Ascending aorta (tissue), 2 donors: Measurements from ENCODE around the gene SHOX. TPM values are rescaled to one million over a fixed set of nuclear protein-coding genes. Genes with fewer than 3 reads are reported as not detected.

Experiments used
- DNase-seq, 2 donors: peaks; one replicate each; pipeline ENCODE4 v3.0.0-alpha.2; 2019; ENCODE audit warnings: low spot score in 2 of 2
- H3K27ac ChIP-seq, 2 donors: fragments of 200-600 bp; sonication (generic); one replicate each; pipeline ENCODE4 v1.5.1; 2016 to 2017; ENCODE audit warnings: mild to moderate bottlenecking in 1 of 2
- H3K27me3 ChIP-seq: fragments of 200-600 bp; sonication (generic); one replicate; pipeline ENCODE4 v1.5.1; 2017
- H3K36me3 ChIP-seq, 2 donors: fragments of 200-600 bp; sonication (generic); one replicate each; pipeline ENCODE4 v1.5.1; 2016
- H3K4me1 ChIP-seq, 2 donors: fragments of 200-600 bp; sonication (generic); one replicate each; pipeline ENCODE4 v1.5.1; 2016 to 2017; ENCODE audit warnings: mild to moderate bottlenecking in 1 of 2
- H3K4me3 ChIP-seq, 2 donors: fragments of 200-600 bp; sonication (generic); one replicate each; pipeline ENCODE4 v1.5.1; 2016 to 2017; ENCODE audit warnings: mild to moderate bottlenecking in 1 of 2
- H3K9me3 ChIP-seq, 2 donors: fragments of 200-600 bp; sonication (generic); one replicate each; pipeline ENCODE4 v1.5.1; 2016
- intact Hi-C: fragments of 100-400 bp; cut with DNase I; formaldehyde crosslinking; loops from one replicate; pipeline ENCODE4 v1.15.1; 2023
- total RNA-seq: library from RNA; depleted of rRNA; stranded (reverse); fragments of >200 nt; gene quantifications from one replicate; pipeline ENCODE4 v1.1.0, GENCODE V29; 2016
- TF ChIP-seq, protein P1 (sequence below), 3 experiments: fragments of 200-600 bp in 2 of 3; fragments of 450-650 bp in 1 of 3; sonication (generic) in 2 of 3; IDR thresholded peaks; one replicate each; pipeline ENCODE4 v1.5.1; 2016 to 2019; ENCODE audit warnings: antibody characterized with exemption in 3 of 3, mild to moderate bottlenecking in 1 of 3, moderate library complexity in 1 of 3

SHOX gene
- total RNA-seq, 1 donor from 2014 or later = not detected

DNA sequence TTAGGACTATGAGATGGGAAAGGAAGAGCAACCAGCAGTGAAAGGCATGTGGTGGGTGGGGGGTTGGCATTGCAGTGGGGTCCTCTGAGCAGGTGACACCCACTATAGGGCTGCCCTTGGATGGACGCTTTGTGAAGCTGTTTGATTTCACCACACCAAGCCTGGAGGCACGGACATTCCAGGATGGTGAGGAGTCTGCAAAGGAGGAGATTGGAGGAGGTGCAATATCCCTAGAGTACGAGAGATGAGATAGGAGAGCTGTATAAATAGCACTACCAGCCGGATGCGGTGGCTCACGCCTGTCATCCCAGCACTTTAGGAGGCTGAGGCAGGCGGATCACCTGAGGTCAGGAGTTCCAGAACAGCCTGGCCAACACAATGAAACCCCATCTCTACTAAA lies 42.3 kb downstream of the SHOX start:
- H3K36me3 ChIP-seq = no peaks in the 10 kb centered on the region
- intact Hi-C loops = no loop called here
- no peaks in the 10 kb centered on the region for H3K9me3 ChIP-seq
- H3K4me1 ChIP-seq = no peaks in the 10 kb centered on the region
- H3K27me3 ChIP-seq = no peaks in the 10 kb centered on the region
- DNase-seq = no peak
- TF ChIP-seq, protein P1, sequence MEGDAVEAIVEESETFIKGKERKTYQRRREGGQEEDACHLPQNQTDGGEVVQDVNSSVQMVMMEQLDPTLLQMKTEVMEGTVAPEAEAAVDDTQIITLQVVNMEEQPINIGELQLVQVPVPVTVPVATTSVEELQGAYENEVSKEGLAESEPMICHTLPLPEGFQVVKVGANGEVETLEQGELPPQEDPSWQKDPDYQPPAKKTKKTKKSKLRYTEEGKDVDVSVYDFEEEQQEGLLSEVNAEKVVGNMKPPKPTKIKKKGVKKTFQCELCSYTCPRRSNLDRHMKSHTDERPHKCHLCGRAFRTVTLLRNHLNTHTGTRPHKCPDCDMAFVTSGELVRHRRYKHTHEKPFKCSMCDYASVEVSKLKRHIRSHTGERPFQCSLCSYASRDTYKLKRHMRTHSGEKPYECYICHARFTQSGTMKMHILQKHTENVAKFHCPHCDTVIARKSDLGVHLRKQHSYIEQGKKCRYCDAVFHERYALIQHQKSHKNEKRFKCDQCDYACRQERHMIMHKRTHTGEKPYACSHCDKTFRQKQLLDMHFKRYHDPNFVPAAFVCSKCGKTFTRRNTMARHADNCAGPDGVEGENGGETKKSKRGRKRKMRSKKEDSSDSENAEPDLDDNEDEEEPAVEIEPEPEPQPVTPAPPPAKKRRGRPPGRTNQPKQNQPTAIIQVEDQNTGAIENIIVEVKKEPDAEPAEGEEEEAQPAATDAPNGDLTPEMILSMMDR (IDR thresholded peaks at IDR 0.05) = no peak
- no peak overlapping the region for H3K4me3 ChIP-seq
- no peak overlapping the region for H3K27ac ChIP-seq

DNA sequence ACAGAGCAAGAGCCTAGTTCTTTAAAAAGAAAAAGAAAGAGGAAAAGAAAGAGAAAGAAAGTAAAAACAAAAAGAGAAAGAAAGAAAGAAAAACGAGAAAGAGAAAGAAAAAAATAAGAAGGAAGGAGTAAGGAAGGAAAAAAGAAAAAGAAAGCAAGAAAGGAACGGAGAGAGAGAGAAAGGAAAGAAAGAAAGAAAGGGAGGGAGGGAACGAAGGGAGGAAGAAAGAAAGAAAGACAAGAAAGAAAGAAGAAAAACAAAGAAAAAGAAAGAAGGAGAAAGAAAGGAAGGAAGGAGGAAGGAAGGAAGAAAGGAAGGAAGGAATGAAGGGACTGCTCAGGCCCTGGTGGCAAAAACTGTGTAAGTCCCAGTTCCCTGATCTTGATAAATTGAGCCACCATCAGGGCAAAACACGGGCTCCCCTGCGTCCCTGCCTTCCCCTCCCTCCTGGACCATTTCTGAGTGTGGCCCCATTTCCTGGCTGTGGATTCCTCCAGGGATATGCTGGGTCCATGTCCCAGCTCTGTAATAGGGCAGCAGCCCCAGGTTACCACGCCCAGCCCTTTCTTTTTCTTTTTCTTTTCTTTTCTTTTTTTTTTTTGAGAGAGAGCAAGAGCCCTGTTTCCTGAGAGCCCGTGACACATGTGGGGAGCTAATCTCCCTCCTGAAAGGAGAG lies 44.8 kb downstream of the SHOX start:
- H3K9me3 ChIP-seq = no peaks in the 10 kb centered on the region
- no peak for DNase-seq
- H3K4me1 ChIP-seq = no peaks in the 10 kb centered on the region
- TF ChIP-seq, protein P1 (IDR thresholded peaks at IDR 0.05) = no peak
- H3K36me3 ChIP-seq = no peaks in the 10 kb centered on the region
- no peak overlapping the region for H3K27ac ChIP-seq
- H3K4me3 ChIP-seq = no peak overlapping the region
- intact Hi-C loops = no loop called here
- H3K27me3 ChIP-seq = no peaks in the 10 kb centered on the region

DNA sequence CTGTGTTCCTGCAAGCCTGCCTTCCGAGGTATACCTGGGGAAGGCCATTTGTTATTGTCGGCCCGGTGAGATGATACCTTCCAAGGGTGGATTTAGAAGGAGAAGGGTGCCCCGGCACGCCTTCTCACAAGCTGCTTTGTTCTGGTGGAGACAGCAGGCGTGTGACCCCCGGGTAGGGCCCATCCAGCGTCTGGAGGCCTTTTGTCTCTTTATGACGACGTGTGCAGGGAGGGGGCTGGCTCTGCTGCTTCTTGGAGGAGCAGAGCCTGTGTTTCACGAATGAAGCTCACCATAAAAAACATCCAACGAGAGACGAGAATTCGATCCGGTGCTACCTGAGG lies 45.3 kb downstream of the SHOX start:
- H3K27ac ChIP-seq = no peak overlapping the region

DNA sequence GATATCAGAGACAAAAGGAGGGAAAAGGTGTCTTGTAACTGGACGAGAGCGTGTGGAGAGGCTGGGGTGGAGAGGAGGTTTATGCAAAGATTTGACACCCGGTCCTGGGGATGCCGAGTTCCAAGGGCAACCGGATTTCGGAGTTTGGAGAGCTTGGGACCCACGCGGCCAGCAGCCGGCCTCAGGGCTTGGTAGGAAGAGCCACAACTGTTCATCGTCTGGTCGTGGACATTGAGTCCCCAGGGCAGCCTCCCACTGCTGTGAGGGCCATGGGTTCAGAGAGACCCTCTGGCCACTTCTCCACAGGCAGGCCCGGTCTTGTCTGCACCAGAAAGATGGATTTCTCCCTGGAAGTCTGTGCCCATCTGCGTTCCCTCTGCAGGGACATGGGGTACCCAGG lies 46.8 kb downstream of the SHOX start:
- no peak for DNase-seq
- Histone ChIP-seq H3K4me3 (no peak overlapping the region), H3K4me1 (no peaks in the 10 kb centered on the region), H3K9me3 (no peaks in the 10 kb centered on the region), H3K27me3 (no peaks in the 10 kb centered on the region), H3K36me3 (no peaks in the 10 kb centered on the region), H3K27ac (no peak overlapping the region)
- intact Hi-C loops = no loop called here
- TF ChIP-seq, protein P1 (IDR thresholded peaks at IDR 0.05) = no peak

More for the DNA sequence above, 45.3 kb downstream of the SHOX start:
- no peaks in the 10 kb centered on the region for H3K4me1 ChIP-seq
- H3K36me3 ChIP-seq = no peaks in the 10 kb centered on the region
- intact Hi-C loops = no loop called here
- no peaks in the 10 kb centered on the region for H3K27me3 ChIP-seq
- TF ChIP-seq, protein P1 (IDR thresholded peaks at IDR 0.05) = no peak
- DNase-seq = no peak
- no peak overlapping the region for H3K4me3 ChIP-seq
- no peaks in the 10 kb centered on the region for H3K9me3 ChIP-seq

DNA sequence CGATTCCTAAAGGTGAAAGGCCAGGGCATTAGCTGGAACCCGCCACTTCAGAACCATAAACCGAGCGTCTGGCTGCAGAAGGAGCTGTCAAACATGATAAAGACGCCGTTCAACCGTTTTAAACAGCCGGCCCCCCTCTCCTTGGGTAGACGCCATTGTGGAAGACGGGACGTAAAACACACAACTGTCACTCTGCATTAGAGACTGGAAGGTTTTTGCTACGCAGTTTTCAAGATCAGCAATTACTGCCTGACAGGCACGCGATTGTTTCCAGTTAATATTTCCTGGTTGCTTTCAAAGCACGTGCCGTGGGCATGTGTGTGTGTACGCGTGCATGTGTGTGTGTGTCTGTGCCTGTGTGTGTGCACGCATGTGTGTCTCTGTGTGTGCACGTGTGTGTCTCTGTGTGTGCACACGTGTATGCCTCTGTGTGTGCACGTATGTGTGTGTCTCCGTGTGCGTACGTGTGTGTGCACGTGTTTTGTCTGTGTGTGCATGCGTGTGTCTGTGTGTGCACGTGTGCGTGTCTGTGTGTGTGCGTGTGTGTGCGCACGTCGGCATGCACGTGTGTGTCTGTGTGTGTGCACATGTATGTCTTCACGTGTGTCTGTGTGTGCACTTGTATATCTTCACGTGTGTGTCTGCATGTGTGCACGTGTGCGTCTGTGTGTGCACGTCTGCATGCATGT lies 48.8 kb downstream of the SHOX start:
- TF ChIP-seq, protein P1 (IDR thresholded peaks at IDR 0.05) = no peak
- intact Hi-C loops = no loop called here

More for the DNA sequence above, 48.8 kb downstream of the SHOX start:
- no peak for DNase-seq
- no peaks in the 10 kb centered on the region for H3K4me1 ChIP-seq
- no peaks in the 10 kb centered on the region for H3K9me3 ChIP-seq
- H3K36me3 ChIP-seq = no peaks in the 10 kb centered on the region
- H3K4me3 ChIP-seq = no peak overlapping the region
- no peak overlapping the region for H3K27ac ChIP-seq
- no peaks in the 10 kb centered on the region for H3K27me3 ChIP-seq
